ENCODE results near the gene ZNF853. TPM values are rescaled to one million over a fixed set of nuclear protein-coding genes. Genes with fewer than 3 reads are reported as not detected.

The ZNF853 gene
- total RNA-seq, 2 donors from 2014 or later = 16.5 to 17.2 TPM

- H3K27me3 ChIP-seq (replicated peaks; ENCODE audit: insufficient read depth) = no peaks in the 10 kb centered on the region
- H3K9me3 ChIP-seq = no peaks in the 10 kb centered on the region
- H3K4me3 ChIP-seq = no peak overlapping the region
- no peak overlapping the region for H3K27ac ChIP-seq
- intact Hi-C loops (cut with DNase I) = no loop called here
- H3K36me3 ChIP-seq = peaks cover 0 to 10% of the 10 kb centered on the region in 2 donors
- TF ChIP-seq CTCF (IDR thresholded peaks at IDR 0.05) = no peak
- no peak for TF ChIP-seq POLR2A (IDR thresholded peaks at IDR 0.05)
- no peak for TF ChIP-seq POLR2AphosphoS5 (IDR thresholded peaks at IDR 0.05)
- H3K4me1 ChIP-seq (replicated peaks) = no peaks in the 10 kb centered on the region
- WGBS = 86% methylated on average over 20 of the region's 20 CpGs
- DNase-seq (ENCODE audit: low spot score) = no peak
Observed at GRCh38 chr7:6616854-6617643, 1.6 kb downstream of the ZNF853 start.

- Histone ChIP-seq H3K9me3 (no peaks in the 10 kb centered on the region), H3K27me3 (replicated peaks; ENCODE audit: insufficient read depth) (no peaks in the 10 kb centered on the region), H3K4me1 (replicated peaks) (no peaks in the 10 kb centered on the region), H3K4me3 (no peak overlapping the region), H3K36me3 (peaks cover 0 to 18% of the 10 kb centered on the region in 2 donors), H3K27ac (no peak overlapping the region)
- intact Hi-C loops (cut with DNase I) = no loop called here
- TF ChIP-seq POLR2AphosphoS5 (IDR thresholded peaks at IDR 0.05) = no peak
- no peak for DNase-seq (ENCODE audit: low spot score)
- 81% methylated on average over 4 of the region's 4 CpGs for WGBS
Observed at GRCh38 chr7:6618621-6619020, 3.2 kb downstream of the ZNF853 start.

GRCh38 chr7:6619961-6620360 is 4.6 kb downstream of the ZNF853 start:
- intact Hi-C loops (cut with DNase I) = no loop called here
- 71% methylated on average over 3 of the region's 3 CpGs for WGBS
- Histone ChIP-seq H3K27me3 (replicated peaks; ENCODE audit: insufficient read depth) (no peaks in the 10 kb centered on the region), H3K9me3 (no peaks in the 10 kb centered on the region), H3K27ac (no peak overlapping the region), H3K36me3 (peaks cover 0 to 18% of the 10 kb centered on the region in 2 donors), H3K4me3 (no peak overlapping the region), H3K4me1 (replicated peaks) (no peaks in the 10 kb centered on the region)
- DNase-seq (ENCODE audit: low spot score) = no peak
- TF ChIP-seq CTCF (IDR thresholded peaks at IDR 0.05) (no peak), POLR2AphosphoS5 (IDR thresholded peaks at IDR 0.05) (no peak), POLR2A (IDR thresholded peaks at IDR 0.05) (no peak)

- Histone ChIP-seq H3K36me3 (peaks cover 0 to 18% of the 10 kb centered on the region in 2 donors), H3K9me3 (no peaks in the 10 kb centered on the region), H3K4me3 (no peak overlapping the region), H3K27me3 (replicated peaks; ENCODE audit: insufficient read depth) (no peaks in the 10 kb centered on the region), H3K27ac (no peak overlapping the region), H3K4me1 (replicated peaks) (no peaks in the 10 kb centered on the region)
- intact Hi-C loops (cut with DNase I) = no loop called here
- no peak for DNase-seq (ENCODE audit: low spot score)
- TF ChIP-seq POLR2A (IDR thresholded peaks at IDR 0.05) = no peak
- TF ChIP-seq CTCF (IDR thresholded peaks at IDR 0.05) = no peak
- no peak for TF ChIP-seq POLR2AphosphoS5 (IDR thresholded peaks at IDR 0.05)
- 94% methylated on average over 20 of the region's 20 CpGs for WGBS
Observed at GRCh38 chr7:6621195-6622133, 6.1 kb downstream of the ZNF853 start.

- Histone ChIP-seq H3K9me3 (no peaks in the 10 kb centered on the region), H3K36me3 (peaks cover 0 to 18% of the 10 kb centered on the region in 2 donors), H3K27ac (no peak overlapping the region), H3K4me1 (replicated peaks) (no peaks in the 10 kb centered on the region), H3K4me3 (no peak overlapping the region), H3K27me3 (replicated peaks; ENCODE audit: insufficient read depth) (no peaks in the 10 kb centered on the region)
- intact Hi-C loops (cut with DNase I) = no loop called here
- WGBS = 96% methylated on average over 66 of the region's 67 CpGs
- no peak for DNase-seq (ENCODE audit: low spot score)
- TF ChIP-seq POLR2AphosphoS5 (IDR thresholded peaks at IDR 0.05) = no peak
- TF ChIP-seq CTCF (IDR thresholded peaks at IDR 0.05) = no peak
- no peak for TF ChIP-seq POLR2A (IDR thresholded peaks at IDR 0.05)
Observed at GRCh38 chr7:6622134-6622710, 6.8 kb downstream of the ZNF853 start.

Data from prostate gland (tissue), 2 donors.